Natural killer cell treated with Interleukin-12 subunit alpha and Interleukin-12 subunit beta and Interleukin-15 and Interleukin-18, amount 100 ng/mL, for 72 hours (primary cell): ENCODE results near the gene LCNL1. TPM values are rescaled to one million over a fixed set of nuclear protein-coding genes. Genes with fewer than 3 reads are reported as not detected.

ENCODE experiments used
- ATAC-seq, 2 donors: fragments of 150-1000 bp; cut with Tn5 transposase in 1 of 2; sonication (Bioruptor Pico), chemical (Tn5 transposase) in 1 of 2; 2 replicates each; pipeline ENCODE4 v1.10.0; 2021
- DNase-seq: peaks from one replicate; pipeline ENCODE4 v3.0.0; 2022; ENCODE audit warnings: low spot score
- H3K27ac Mint-ChIP-seq, 2 donors: 1 replicate in 1 of 2; 2 replicates in 1 of 2; pipeline ENCODE4 v1.8.0; 2022; ENCODE audit warnings: mixed read lengths in 2 of 2, mild to moderate bottlenecking in 1 of 2, moderate library complexity in 1 of 2
- H3K27me3 Mint-ChIP-seq, 2 donors: 1 replicate in 1 of 2; 2 replicates in 1 of 2; pipeline ENCODE4 v1.8.0; 2022; ENCODE audit warnings: mixed read lengths in 2 of 2
- H3K36me3 Mint-ChIP-seq: one replicate; pipeline ENCODE4 v1.8.0; 2022; ENCODE audit warnings: mixed read lengths
- H3K4me1 Mint-ChIP-seq, 2 donors: 1 replicate in 1 of 2; 2 replicates in 1 of 2; pipeline ENCODE4 v1.8.0; 2022; ENCODE audit warnings: low read depth in 2 of 2, mixed read lengths in 2 of 2, mild to moderate bottlenecking in 1 of 2
- H3K4me3 Mint-ChIP-seq: one replicate; pipeline ENCODE4 v1.8.0; 2022; ENCODE audit warnings: mixed read lengths
- H3K9me3 Mint-ChIP-seq: 2 replicates; pipeline ENCODE4 v1.8.0; 2022; ENCODE audit warnings: mixed read lengths
- total RNA-seq, 2 donors: library from RNA; stranded (reverse); gene quantifications; one replicate each; pipeline ENCODE4 v1.2.3, GENCODE V29; 2022

The LCNL1 gene
- total RNA-seq, 2 donors from 2014 or later: 0.21 TPM; not detected in 1

GRCh38 chr9:136958898-136959850 is 23.6 kb upstream of the LCNL1 start:
- Mint-ChIP-seq H3K36me3 (no peaks in the 10 kb centered on the region), H3K9me3 (peaks cover 4% of the 10 kb centered on the region), H3K27me3 (no peaks in the 10 kb centered on the region), H3K4me1 (peaks cover 22 to 46% of the 10 kb centered on the region in 2 donors), H3K27ac (peak overlapping the region in 1 of 2 donors; percentile 58), H3K4me3 (no peak overlapping the region)
- ATAC-seq (peak; percentile 31 to 60), DNase-seq (no peak)

- peak overlapping the region in 1 of 2 donors; percentile 58 for H3K27ac Mint-ChIP-seq
- H3K9me3 Mint-ChIP-seq: peaks cover 4% of the 10 kb centered on the region
These were observed 22.4 kb upstream of the LCNL1 start for GRCh38 chr9:136960212-136960937.

GRCh38 chr9:136960938-136961275 is 21.9 kb upstream of the LCNL1 start:
- peaks cover 4% of the 10 kb centered on the region for H3K9me3 Mint-ChIP-seq
- ATAC-seq: no peak
- no peaks in the 10 kb centered on the region for H3K36me3 Mint-ChIP-seq
- H3K27ac Mint-ChIP-seq: no peak overlapping the region
- H3K4me3 Mint-ChIP-seq: no peak overlapping the region
- DNase-seq: no peak
- no peaks in the 10 kb centered on the region for H3K27me3 Mint-ChIP-seq
- peaks cover 27 to 43% of the 10 kb centered on the region in 2 donors for H3K4me1 Mint-ChIP-seq

More at GRCh38 chr9:136960212-136960937, 22.4 kb upstream of the LCNL1 start:
- peak overlapping the region; percentile 44 for H3K4me3 Mint-ChIP-seq
- no peaks in the 10 kb centered on the region for H3K36me3 Mint-ChIP-seq
- DNase-seq: no peak
- peak in 1 of 2 donors; percentile 2 for ATAC-seq
- H3K27me3 Mint-ChIP-seq: no peaks in the 10 kb centered on the region
- peaks cover 22 to 39% of the 10 kb centered on the region in 2 donors for H3K4me1 Mint-ChIP-seq

GRCh38 chr9:136961279-136962065 is 21.3 kb upstream of the LCNL1 start:
- no peak for DNase-seq
- Mint-ChIP-seq H3K9me3 (peaks cover 4% of the 10 kb centered on the region), H3K4me1 (peaks cover 27 to 43% of the 10 kb centered on the region in 2 donors), H3K27ac (no peak overlapping the region), H3K36me3 (no peaks in the 10 kb centered on the region), H3K27me3 (no peaks in the 10 kb centered on the region), H3K4me3 (no peak overlapping the region)
- no peak for ATAC-seq

GRCh38 chr9:136962163-136962562 is 20.6 kb upstream of the LCNL1 start:
- H3K27ac Mint-ChIP-seq: no peak overlapping the region
- H3K9me3 Mint-ChIP-seq: no peaks in the 10 kb centered on the region
- H3K4me3 Mint-ChIP-seq: no peak overlapping the region
- DNase-seq (no peak), ATAC-seq (no peak)
- H3K27me3 Mint-ChIP-seq: no peaks in the 10 kb centered on the region
- no peaks in the 10 kb centered on the region for H3K36me3 Mint-ChIP-seq
- H3K4me1 Mint-ChIP-seq: peaks cover 23 to 39% of the 10 kb centered on the region in 2 donors

GRCh38 chr9:136962701-136963248 is 20.0 kb upstream of the LCNL1 start:
- ATAC-seq (no peak), DNase-seq (no peak)
- Mint-ChIP-seq H3K4me3 (no peak overlapping the region), H3K27me3 (no peaks in the 10 kb centered on the region), H3K36me3 (no peaks in the 10 kb centered on the region), H3K9me3 (no peaks in the 10 kb centered on the region), H3K27ac (no peak overlapping the region), H3K4me1 (peaks cover 23 to 35% of the 10 kb centered on the region in 2 donors)

GRCh38 chr9:136963341-136963740 is 19.5 kb upstream of the LCNL1 start:
- H3K9me3 Mint-ChIP-seq: no peaks in the 10 kb centered on the region
- ATAC-seq (no peak), DNase-seq (no peak)
- H3K27ac Mint-ChIP-seq: no peak overlapping the region
- H3K4me1 Mint-ChIP-seq: peaks cover 23 to 30% of the 10 kb centered on the region in 2 donors
- H3K36me3 Mint-ChIP-seq: no peaks in the 10 kb centered on the region
- no peaks in the 10 kb centered on the region for H3K27me3 Mint-ChIP-seq
- H3K4me3 Mint-ChIP-seq: no peak overlapping the region

GRCh38 chr9:136963751-136964150 is 19.0 kb upstream of the LCNL1 start:
- H3K4me1 Mint-ChIP-seq: peaks cover 23 to 29% of the 10 kb centered on the region in 2 donors
- no peak overlapping the region for H3K4me3 Mint-ChIP-seq
- H3K9me3 Mint-ChIP-seq: no peaks in the 10 kb centered on the region
- ATAC-seq (no peak), DNase-seq (no peak)
- H3K27ac Mint-ChIP-seq: no peak overlapping the region
- no peaks in the 10 kb centered on the region for H3K27me3 Mint-ChIP-seq
- H3K36me3 Mint-ChIP-seq: no peaks in the 10 kb centered on the region

GRCh38 chr9:136964171-136964689 is 18.6 kb upstream of the LCNL1 start:
- Mint-ChIP-seq H3K27me3 (no peaks in the 10 kb centered on the region), H3K4me3 (no peak overlapping the region), H3K27ac (no peak overlapping the region), H3K4me1 (peaks cover 23 to 27% of the 10 kb centered on the region in 2 donors), H3K9me3 (no peaks in the 10 kb centered on the region), H3K36me3 (no peaks in the 10 kb centered on the region)
- ATAC-seq (no peak), DNase-seq (no peak)

GRCh38 chr9:136964833-136965422 is 17.9 kb upstream of the LCNL1 start:
- Mint-ChIP-seq H3K27me3 (no peaks in the 10 kb centered on the region), H3K36me3 (no peaks in the 10 kb centered on the region), H3K4me3 (no peak overlapping the region), H3K4me1 (peaks cover 22 to 27% of the 10 kb centered on the region in 2 donors), H3K9me3 (no peaks in the 10 kb centered on the region), H3K27ac (no peak overlapping the region)
- no peak for ATAC-seq
- DNase-seq: no peak

GRCh38 chr9:136965771-136966484 is 16.9 kb upstream of the LCNL1 start:
- ATAC-seq (peak; percentile 39 to 52), DNase-seq (no peak)
- Mint-ChIP-seq H3K4me3 (peak overlapping the region; percentile 73), H3K4me1 (peaks cover 19% of the 10 kb centered on the region in 2 donors), H3K27ac (peak overlapping the region; percentile 43 to 91), H3K9me3 (no peaks in the 10 kb centered on the region), H3K36me3 (no peaks in the 10 kb centered on the region), H3K27me3 (no peaks in the 10 kb centered on the region)

GRCh38 chr9:136968333-136969127 is 14.3 kb upstream of the LCNL1 start:
- Mint-ChIP-seq H3K36me3 (no peaks in the 10 kb centered on the region), H3K9me3 (no peaks in the 10 kb centered on the region), H3K27ac (no peak overlapping the region), H3K27me3 (no peaks in the 10 kb centered on the region), H3K4me1 (peaks cover 7 to 11% of the 10 kb centered on the region in 2 donors), H3K4me3 (no peak overlapping the region)
- ATAC-seq: no peak
- no peak for DNase-seq
